ENCODE data around the gene KIF3A. TPM values are rescaled to one million over a fixed set of nuclear protein-coding genes. Genes with fewer than 3 reads are reported as not detected.

The KIF3A gene
- polyA plus RNA-seq, 1 donor from 2014 or later = 94.4 TPM

GRCh38 chr5:132770476-132771159 lies 33.3 kb upstream of the KIF3A start:
- TF ChIP-seq EP300 (conservative IDR thresholded peaks at IDR 0.05; ENCODE audit: poor library complexity, severe bottlenecking) (no peak), RAD21 (conservative IDR thresholded peaks at IDR 0.05) (no peak), EZH2 (IDR thresholded peaks at IDR 0.05; ENCODE audit: borderline replicate concordance, insufficient read depth, low read length, poor library complexity, severe bottlenecking) (no peak), CTCF (IDR thresholded peaks at IDR 0.05; ENCODE audit: poor library complexity, severe bottlenecking) (no peak)
- H3K79me2 ChIP-seq (replicated peaks; ENCODE audit: insufficient read depth, low read length) = peaks cover 21% of the 10 kb centered on the region
- H3K9me2 ChIP-seq (ENCODE audit: insufficient read depth, low read length) = no peaks in the 10 kb centered on the region
- no peak overlapping the region for H3K4me2 ChIP-seq (ENCODE audit: low read length)
- no peaks in the 10 kb centered on the region for H3K36me3 ChIP-seq (ENCODE audit: insufficient read depth, low read length)
- H3K9me3 ChIP-seq (ENCODE audit: low read length) = no peaks in the 10 kb centered on the region
- H3F3A ChIP-seq (ENCODE audit: insufficient read depth, low read length, poor library complexity, severe bottlenecking) = no peaks in the 10 kb centered on the region
- H3K9ac ChIP-seq (ENCODE audit: low read length) = no peak overlapping the region
- no peaks in the 10 kb centered on the region for H4K20me1 ChIP-seq (ENCODE audit: insufficient read depth)
- H3K4me3 ChIP-seq (ENCODE audit: low read length) = no peak overlapping the region
- no peak overlapping the region for H3K27ac ChIP-seq (ENCODE audit: low read length)
- H2AFZ ChIP-seq (ENCODE audit: low read depth, low read length) = no peak overlapping the region
- no peaks in the 10 kb centered on the region for H3K27me3 ChIP-seq (ENCODE audit: insufficient read depth, low read depth, low read length)

- Histone ChIP-seq H3K27ac (ENCODE audit: low read length) (no peak overlapping the region), H3K4me3 (ENCODE audit: low read length) (no peak overlapping the region), H2AFZ (ENCODE audit: low read depth, low read length) (no peak overlapping the region), H3K9ac (ENCODE audit: low read length) (no peak overlapping the region), H3F3A (ENCODE audit: insufficient read depth, low read length, poor library complexity, severe bottlenecking) (no peaks in the 10 kb centered on the region), H3K9me2 (ENCODE audit: insufficient read depth, low read length) (no peaks in the 10 kb centered on the region), H3K27me3 (ENCODE audit: insufficient read depth, low read depth, low read length) (no peaks in the 10 kb centered on the region), H4K20me1 (ENCODE audit: insufficient read depth) (no peaks in the 10 kb centered on the region), H3K4me2 (ENCODE audit: low read length) (no peak overlapping the region), H3K9me3 (ENCODE audit: low read length) (no peaks in the 10 kb centered on the region), H3K79me2 (replicated peaks; ENCODE audit: insufficient read depth, low read length) (peaks cover 8% of the 10 kb centered on the region), H3K36me3 (ENCODE audit: insufficient read depth, low read length) (no peaks in the 10 kb centered on the region)
- no peak for TF ChIP-seq MXI1 (conservative IDR thresholded peaks at IDR 0.05; ENCODE audit: poor library complexity, severe bottlenecking)
- TF ChIP-seq SMC3 (conservative IDR thresholded peaks at IDR 0.05; ENCODE audit: poor library complexity) = no peak
- no peak for TF ChIP-seq EZH2 (IDR thresholded peaks at IDR 0.05; ENCODE audit: borderline replicate concordance, insufficient read depth, low read length, poor library complexity, severe bottlenecking)
- no peak for TF ChIP-seq TAF1 (IDR thresholded peaks at IDR 0.05; ENCODE audit: low read depth)
- TF ChIP-seq CTCF (IDR thresholded peaks at IDR 0.05; ENCODE audit: poor library complexity, severe bottlenecking) = no peak
- TF ChIP-seq POLR2AphosphoS5 (IDR thresholded peaks at IDR 0.05) = no peak
- no peak for TF ChIP-seq RAD21 (conservative IDR thresholded peaks at IDR 0.05)
- TF ChIP-seq REST (IDR thresholded peaks at IDR 0.05; ENCODE audit: borderline replicate concordance) = no peak
- TF ChIP-seq EP300 (conservative IDR thresholded peaks at IDR 0.05; ENCODE audit: poor library complexity, severe bottlenecking) = no peak
Measured at GRCh38 chr5:132768485-132768868, 31.1 kb upstream of the KIF3A start.

Measured in neural cell (in vitro differentiated cells).